OCI-LY1 (cell line): Measurements from ENCODE around the gene CXXC5.

Source experiments
- H2AFZ ChIP-seq: fragments of 200-600 bp; sonication (generic), shearing (Covaris generic); 2 replicates; pipeline ENCODE4 v1.6.0; 2014; ENCODE audit warnings: antibody characterized with exemption, mild to moderate bottlenecking, low read length
- H3F3A ChIP-seq: fragments of 200-600 bp; sonication (generic), shearing (Covaris generic); 2 replicates; pipeline ENCODE4 v1.6.0; 2014; ENCODE audit warnings: mild to moderate bottlenecking, antibody characterized with exemption, low read length, moderate library complexity; ENCODE audit not compliant: insufficient read depth
- H3K27ac ChIP-seq: fragments of 200-600 bp; sonication (generic); 2 replicates; pipeline ENCODE4 v1.5.1; 2014; ENCODE audit warnings: low read length, mixed run types, mild to moderate bottlenecking, low read depth; ENCODE audit not compliant: poor library complexity, severe bottlenecking
- H3K27me3 ChIP-seq: fragments of 200-600 bp; sonication (generic); 2 replicates; pipeline ENCODE4 v1.6.0; 2014; ENCODE audit warnings: antibody characterized with exemption, mild to moderate bottlenecking, low read length, moderate library complexity; ENCODE audit not compliant: insufficient read depth
- H3K36me3 ChIP-seq: fragments of 200-600 bp; sonication (generic); 2 replicates; pipeline ENCODE4 v1.6.1; 2014; ENCODE audit warnings: mild to moderate bottlenecking, antibody characterized with exemption, low read length, moderate library complexity, mixed read lengths; ENCODE audit not compliant: insufficient read depth
- H3K4me1 ChIP-seq: fragments of 200-600 bp; sonication (generic); 2 replicates; pipeline ENCODE4 v1.5.1; 2014; ENCODE audit warnings: mild to moderate bottlenecking, low read length, moderate library complexity; ENCODE audit not compliant: insufficient read depth, severe bottlenecking
- H3K4me2 ChIP-seq: fragments of 200-600 bp; sonication (generic), shearing (Covaris generic); 2 replicates; pipeline ENCODE4 v1.6.1; 2014; ENCODE audit warnings: low read length
- H3K4me3 ChIP-seq: fragments of 200-600 bp; sonication (generic); 2 replicates; pipeline ENCODE4 v1.5.1; 2014; ENCODE audit warnings: low read length, low read depth, mild to moderate bottlenecking, mixed read lengths; ENCODE audit not compliant: poor library complexity, severe bottlenecking
- H3K79me2 ChIP-seq: fragments of 200-600 bp; shearing (Covaris generic); 2 replicates; pipeline ENCODE4 v1.6.1; 2016; ENCODE audit warnings: mixed run types, low read length, mixed read lengths; ENCODE audit not compliant: insufficient read depth
- H3K9ac ChIP-seq: fragments of 200-600 bp; sonication (generic), shearing (Covaris generic); 2 replicates; pipeline ENCODE4 v1.6.1; 2014; ENCODE audit warnings: mild to moderate bottlenecking, low read length, mixed read lengths
- H3K9me2 ChIP-seq: fragments of 200-600 bp; sonication (generic), shearing (Covaris generic); 2 replicates; pipeline ENCODE4 v1.6.1; 2014; ENCODE audit warnings: low read depth, mild to moderate bottlenecking, low read length, mixed read lengths
- H3K9me3 ChIP-seq: fragments of 200-600 bp; shearing (Covaris generic); 2 replicates; pipeline ENCODE4 v1.6.1; 2014; ENCODE audit warnings: low read length, mixed read lengths
- H4K20me1 ChIP-seq: fragments of 200-600 bp; sonication (generic), shearing (Covaris generic); 2 replicates; pipeline ENCODE4 v1.6.0; 2016; ENCODE audit warnings: mild to moderate bottlenecking, low read length; ENCODE audit not compliant: insufficient read depth
- EZH2 ChIP-seq: fragments of 200-600 bp; sonication (generic), shearing (Covaris generic); IDR thresholded peaks from 2 replicates; pipeline ENCODE4 v1.8.0; 2017; ENCODE audit warnings: borderline replicate concordance, mixed run types, mild to moderate bottlenecking, antibody characterized with exemption, low read length, moderate library complexity, mixed read lengths
- TF ChIP-seq, protein P1 (sequence below): fragments of 200-600 bp; sonication (generic), shearing (Covaris generic); IDR thresholded peaks from 2 replicates; pipeline ENCODE4 v1.5.1; 2017; ENCODE audit warnings: mild to moderate bottlenecking, antibody characterized with exemption, low read length, moderate library complexity, mixed read lengths

Gene CXXC5

GRCh38 chr5:139667001-139667729 is 19.0 kb downstream of the CXXC5 start:
- peak overlapping the region; percentile 68 for H3K4me3 ChIP-seq
- peaks cover 100% of the 10 kb centered on the region for H3K4me1 ChIP-seq
- H3K9me3 ChIP-seq: no peaks in the 10 kb centered on the region
- H3K4me2 ChIP-seq: peak overlapping the region; percentile 96
- H4K20me1 ChIP-seq: no peaks in the 10 kb centered on the region
- peaks cover 13% of the 10 kb centered on the region; the same call in 1 of the 2 replicates for H3K36me3 ChIP-seq
- H3F3A ChIP-seq: no peaks in the 10 kb centered on the region
- H3K79me2 ChIP-seq: peaks cover 28% of the 10 kb centered on the region
- no peak for TF ChIP-seq EZH2
- TF ChIP-seq, protein P1, sequence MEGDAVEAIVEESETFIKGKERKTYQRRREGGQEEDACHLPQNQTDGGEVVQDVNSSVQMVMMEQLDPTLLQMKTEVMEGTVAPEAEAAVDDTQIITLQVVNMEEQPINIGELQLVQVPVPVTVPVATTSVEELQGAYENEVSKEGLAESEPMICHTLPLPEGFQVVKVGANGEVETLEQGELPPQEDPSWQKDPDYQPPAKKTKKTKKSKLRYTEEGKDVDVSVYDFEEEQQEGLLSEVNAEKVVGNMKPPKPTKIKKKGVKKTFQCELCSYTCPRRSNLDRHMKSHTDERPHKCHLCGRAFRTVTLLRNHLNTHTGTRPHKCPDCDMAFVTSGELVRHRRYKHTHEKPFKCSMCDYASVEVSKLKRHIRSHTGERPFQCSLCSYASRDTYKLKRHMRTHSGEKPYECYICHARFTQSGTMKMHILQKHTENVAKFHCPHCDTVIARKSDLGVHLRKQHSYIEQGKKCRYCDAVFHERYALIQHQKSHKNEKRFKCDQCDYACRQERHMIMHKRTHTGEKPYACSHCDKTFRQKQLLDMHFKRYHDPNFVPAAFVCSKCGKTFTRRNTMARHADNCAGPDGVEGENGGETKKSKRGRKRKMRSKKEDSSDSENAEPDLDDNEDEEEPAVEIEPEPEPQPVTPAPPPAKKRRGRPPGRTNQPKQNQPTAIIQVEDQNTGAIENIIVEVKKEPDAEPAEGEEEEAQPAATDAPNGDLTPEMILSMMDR: no peak
- peak overlapping the region; percentile 95 for H3K9ac ChIP-seq
- H3K27ac ChIP-seq: peak overlapping the region; percentile 97
- no peaks in the 10 kb centered on the region for H3K9me2 ChIP-seq
- H2AFZ ChIP-seq: no peak overlapping the region
- H3K27me3 ChIP-seq: no peaks in the 10 kb centered on the region

DNA sequence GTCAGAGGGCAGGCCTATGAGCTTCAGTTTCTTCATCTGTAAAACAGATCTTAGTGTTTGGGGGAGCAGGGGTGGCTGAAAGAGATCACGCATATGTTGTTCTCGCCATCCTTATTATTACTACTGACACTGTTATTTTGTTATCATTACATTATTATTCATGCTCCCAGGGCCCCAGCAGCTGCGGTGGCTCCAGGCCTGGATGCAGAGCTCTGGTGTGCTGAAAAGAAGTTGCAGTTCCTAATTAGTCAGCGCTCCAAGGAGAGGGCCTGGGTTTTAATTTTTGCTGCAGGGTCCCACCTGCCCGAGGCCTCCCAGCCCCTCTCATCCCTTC is 19.5 kb downstream of the CXXC5 start:
- no peaks in the 10 kb centered on the region for H3K9me2 ChIP-seq
- TF ChIP-seq, protein P1: no peak
- TF ChIP-seq EZH2: no peak
- no peak overlapping the region for H2AFZ ChIP-seq
- H3K27me3 ChIP-seq: no peaks in the 10 kb centered on the region
- H4K20me1 ChIP-seq: no peaks in the 10 kb centered on the region
- peak overlapping the region; percentile 68 for H3K4me3 ChIP-seq
- H3K36me3 ChIP-seq: peaks cover 13% of the 10 kb centered on the region; the same call in 1 of the 2 replicates
- peak overlapping the region; percentile 97 for H3K27ac ChIP-seq
- H3K9me3 ChIP-seq: no peaks in the 10 kb centered on the region
- peaks cover 33% of the 10 kb centered on the region for H3K79me2 ChIP-seq
- peak overlapping the region; percentile 95 for H3K9ac ChIP-seq
- H3K4me2 ChIP-seq: peak overlapping the region; percentile 96
- H3K4me1 ChIP-seq: peaks cover 100% of the 10 kb centered on the region
- H3F3A ChIP-seq: no peaks in the 10 kb centered on the region

DNA sequence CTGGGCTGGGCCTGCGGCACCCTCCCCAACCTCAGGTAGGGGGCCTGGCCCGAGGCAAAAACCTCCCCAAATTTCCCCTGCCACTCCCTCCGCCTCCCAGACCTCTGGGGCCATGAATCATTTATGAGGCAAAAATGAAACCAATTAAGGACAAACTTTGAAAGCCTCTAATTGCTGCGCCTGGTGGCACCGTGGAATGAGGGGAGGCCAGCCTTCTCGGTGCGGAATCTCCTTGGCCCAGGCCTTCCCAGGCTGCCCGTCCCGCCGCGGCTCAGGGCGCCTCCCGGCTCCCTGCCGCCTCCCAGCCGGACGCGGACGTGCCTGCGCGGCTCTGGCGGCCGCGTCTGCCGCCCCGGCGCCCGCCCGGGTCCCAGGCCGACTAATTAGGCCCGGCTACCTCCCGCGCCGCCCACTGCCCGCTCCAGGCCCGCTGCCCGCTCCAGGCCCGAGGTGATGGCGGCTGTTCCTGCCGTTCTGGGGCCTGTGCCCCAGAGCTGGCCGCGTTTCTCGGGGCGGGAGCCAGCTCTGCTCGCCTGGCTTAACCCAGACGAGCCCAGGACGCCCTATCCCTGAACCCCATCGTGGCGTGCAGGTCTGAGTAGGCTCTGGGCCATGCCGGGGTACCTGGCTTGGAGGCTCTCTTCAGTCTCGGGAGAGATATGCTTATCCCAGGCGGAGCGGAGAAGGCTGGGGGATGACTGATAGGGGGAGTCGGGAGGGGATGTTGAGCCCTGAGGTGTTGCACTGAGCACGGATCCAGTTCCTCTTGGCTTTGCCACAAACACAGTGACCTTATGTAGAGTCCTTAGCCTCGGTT is 20.1 kb downstream of the CXXC5 start:
- H3K36me3 ChIP-seq: peaks cover 13% of the 10 kb centered on the region; the same call in 1 of the 2 replicates
- TF ChIP-seq EZH2: no peak
- TF ChIP-seq, protein P1: no peak
- H3K9me2 ChIP-seq: no peaks in the 10 kb centered on the region
- no peak overlapping the region for H2AFZ ChIP-seq
- peak overlapping the region; percentile 95 for H3K9ac ChIP-seq
- H3K27me3 ChIP-seq: no peaks in the 10 kb centered on the region
- no peaks in the 10 kb centered on the region for H3K9me3 ChIP-seq
- no peaks in the 10 kb centered on the region for H3F3A ChIP-seq
- H3K79me2 ChIP-seq: peaks cover 39% of the 10 kb centered on the region
- peak overlapping the region; percentile 96 for H3K4me2 ChIP-seq
- H3K4me3 ChIP-seq: peak overlapping the region; percentile 68
- no peaks in the 10 kb centered on the region for H4K20me1 ChIP-seq
- peak overlapping the region; percentile 97 for H3K27ac ChIP-seq
- peaks cover 100% of the 10 kb centered on the region for H3K4me1 ChIP-seq
